ENCODE measurements around the gene PSAT1. TPM values are rescaled to one million over a fixed set of nuclear protein-coding genes. Genes with fewer than 3 reads are reported as not detected.

The PSAT1 gene
- total RNA-seq, 1 experiment from 2014 or later: 315 TPM

- TF ChIP-seq CTCF (conservative IDR thresholded peaks at IDR 0.05) (no peak), EZH2 (IDR thresholded peaks at IDR 0.05; ENCODE audit: low read depth) (no peak)
- CTCF ChIA-PET: no interaction called here
- H3K79me2 ChIP-seq (ENCODE audit: low read depth): no peaks in the 10 kb centered on the region
- H2AFZ ChIP-seq: no peak overlapping the region
- H3K4me2 ChIP-seq: no peak overlapping the region
- H3K27ac ChIP-seq: no peak overlapping the region
- H3K27me3 ChIP-seq (ENCODE audit: insufficient read depth, low read depth): no peaks in the 10 kb centered on the region
- H3K4me1 ChIP-seq (replicated peaks; ENCODE audit: insufficient read depth): no peaks in the 10 kb centered on the region
- POLR2A ChIA-PET (ENCODE audit: unreplicated experiment): no interaction called here
- BruUV-seq (replicated peaks): no TSS peak
- intact Hi-C loops (cut with micrococcal nuclease; ENCODE audit: unreplicated experiment): no loop called here
- no peaks in the 10 kb centered on the region for H4K20me1 ChIP-seq (ENCODE audit: insufficient read depth)
- H3F3A ChIP-seq (ENCODE audit: insufficient read depth, low read depth): no peaks in the 10 kb centered on the region
- no peaks in the 10 kb centered on the region for H3K9me2 ChIP-seq (ENCODE audit: insufficient read depth)
- no peak for DNase-seq
- H3K9me3 ChIP-seq (ENCODE audit: insufficient read depth, low read depth): no peaks in the 10 kb centered on the region
- no peaks in the 10 kb centered on the region for H3K36me3 ChIP-seq (ENCODE audit: low read depth)
- H3K4me3 ChIP-seq: no peak overlapping the region
Observed at GRCh38 chr9:78288214-78288892, 8.6 kb upstream of the PSAT1 start.

- CTCF ChIA-PET: no interaction called here
- intact Hi-C loops (cut with micrococcal nuclease; ENCODE audit: unreplicated experiment): no loop called here
Observed at GRCh38 chr9:78289474-78289873, 7.5 kb upstream of the PSAT1 start.

GRCh38 chr9:78291240-78291925 is 5.5 kb upstream of the PSAT1 start:
- ChIA-PET CTCF (no interaction called here), POLR2A (ENCODE audit: unreplicated experiment) (no interaction called here)
- Histone ChIP-seq H3K27ac (no peak overlapping the region), H3K79me2 (ENCODE audit: low read depth) (no peaks in the 10 kb centered on the region), H3K27me3 (ENCODE audit: insufficient read depth, low read depth) (no peaks in the 10 kb centered on the region), H3K4me3 (no peak overlapping the region), H4K20me1 (ENCODE audit: insufficient read depth) (no peaks in the 10 kb centered on the region), H3K4me1 (replicated peaks; ENCODE audit: insufficient read depth) (peaks cover 11% of the 10 kb centered on the region), H3K4me2 (no peak overlapping the region), H3K36me3 (ENCODE audit: low read depth) (no peaks in the 10 kb centered on the region), H2AFZ (no peak overlapping the region), H3K9me3 (ENCODE audit: insufficient read depth, low read depth) (no peaks in the 10 kb centered on the region), H3K9me2 (ENCODE audit: insufficient read depth) (no peaks in the 10 kb centered on the region), H3F3A (ENCODE audit: insufficient read depth, low read depth) (peaks cover 8% of the 10 kb centered on the region; the same call in 1 of the 2 replicates)
- DNase-seq: no peak
- BruUV-seq (replicated peaks): no TSS peak
- intact Hi-C loops (cut with micrococcal nuclease; ENCODE audit: unreplicated experiment): no loop called here
- no peak for TF ChIP-seq EZH2 (IDR thresholded peaks at IDR 0.05; ENCODE audit: low read depth)
- no peak for TF ChIP-seq CTCF (conservative IDR thresholded peaks at IDR 0.05)

More at GRCh38 chr9:78289474-78289873, 7.5 kb upstream of the PSAT1 start:
- Histone ChIP-seq H3K27ac (no peak overlapping the region), H3K4me1 (replicated peaks; ENCODE audit: insufficient read depth) (no peaks in the 10 kb centered on the region), H3K36me3 (ENCODE audit: low read depth) (no peaks in the 10 kb centered on the region), H3K4me2 (no peak overlapping the region), H3K9me3 (ENCODE audit: insufficient read depth, low read depth) (no peaks in the 10 kb centered on the region), H3K79me2 (ENCODE audit: low read depth) (no peaks in the 10 kb centered on the region), H3K4me3 (no peak overlapping the region), H3F3A (ENCODE audit: insufficient read depth, low read depth) (no peaks in the 10 kb centered on the region), H3K9me2 (ENCODE audit: insufficient read depth) (no peaks in the 10 kb centered on the region), H3K27me3 (ENCODE audit: insufficient read depth, low read depth) (no peaks in the 10 kb centered on the region), H2AFZ (no peak overlapping the region), H4K20me1 (ENCODE audit: insufficient read depth) (no peaks in the 10 kb centered on the region)
- DNase-seq: no peak
- BruUV-seq (replicated peaks): no TSS peak
- no peak for TF ChIP-seq EZH2 (IDR thresholded peaks at IDR 0.05; ENCODE audit: low read depth)
- TF ChIP-seq CTCF (conservative IDR thresholded peaks at IDR 0.05): no peak
- POLR2A ChIA-PET (ENCODE audit: unreplicated experiment): no interaction called here

Data from PC-9 (cell line).